HG03520 (cell line): ENCODE data around the gene SCN11A.

Source experiments
- ATAC-seq: cut with Tn5 transposase; IDR thresholded peaks from one replicate; pipeline ENCODE4 v1.9.1; 2021; ENCODE audit warnings: mild to moderate bottlenecking, moderate library complexity; ENCODE audit not compliant: unreplicated experiment

Gene SCN11A

GRCh38 chr3:39011191-39011736 is 40.5 kb downstream of the SCN11A start:
- no peak for ATAC-seq

- ATAC-seq, result no peak
Observed at GRCh38 chr3:39005295-39005694, 46.4 kb downstream of the SCN11A start.
